Vagina (tissue), 2 donors: ENCODE measurements around the gene DPYSL5.

Experiments used
- CTCF ChIP-seq, 3 experiments: fragments of 450-650 bp in 2 of 3; fragments of 200-600 bp in 1 of 3; sonication (generic) in 1 of 3; IDR thresholded peaks; one replicate each; pipeline ENCODE4 v1.5.1; 2017 to 2019; ENCODE audit warnings: antibody characterized with exemption in 3 of 3, mild to moderate bottlenecking in 2 of 3, moderate library complexity in 2 of 3
- POLR2A ChIP-seq, 2 donors: fragments of 450-650 bp; IDR thresholded peaks; one replicate each; pipeline ENCODE4 v1.6.1; 2017; ENCODE audit warnings: antibody characterized with exemption in 2 of 2, mild to moderate bottlenecking in 2 of 2, moderate library complexity in 2 of 2
- POLR2AphosphoS5 ChIP-seq, 2 donors: sonication (generic); formaldehyde crosslinking; IDR thresholded peaks; one replicate each; pipeline ENCODE4 v1.9.0; 2017; ENCODE audit warnings: antibody characterized with exemption in 2 of 2, mild to moderate bottlenecking in 2 of 2, low read depth in 1 of 2; ENCODE audit not compliant: insufficient read depth in 1 of 2

DNA sequence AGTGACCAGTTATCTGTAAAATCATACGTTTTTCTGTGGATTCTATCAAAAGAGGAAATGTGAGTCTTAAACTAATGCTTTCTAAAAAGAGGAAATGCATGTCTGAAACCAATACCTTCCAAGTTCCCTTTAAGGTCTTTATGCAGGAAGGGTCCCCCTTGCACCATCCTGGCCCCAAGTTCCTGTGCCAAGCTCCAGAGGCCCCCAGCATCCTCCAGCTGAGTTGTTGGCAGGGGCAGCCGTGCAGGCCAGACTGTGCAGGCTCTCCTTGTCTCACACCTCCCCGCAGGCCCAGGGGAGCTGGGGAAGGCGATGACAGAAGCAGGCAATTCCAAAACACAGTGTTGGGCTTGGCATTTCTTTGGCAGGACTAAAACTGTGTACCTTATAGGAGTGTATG lies 39.2 kb downstream of the DPYSL5 start:
- TF ChIP-seq CTCF (IDR thresholded peaks at IDR 0.05), result no peak
- no peak for TF ChIP-seq POLR2AphosphoS5 (IDR thresholded peaks at IDR 0.05; ENCODE audit: insufficient read depth in 1 of 2, low read depth in 1 of 2)
- no peak for TF ChIP-seq POLR2A (IDR thresholded peaks at IDR 0.05)
